ENCODE data around the gene RAI2. TPM values are rescaled to one million over a fixed set of nuclear protein-coding genes. Genes with fewer than 3 reads are reported as not detected.

The RAI2 gene
- 10 to 100 TPM in 2 of 12 donors, 1 to 10 TPM in 9, not detected in 1; 7.2 to 14.8 (median 9.1) TPM for polyA plus RNA-seq (ENCODE audit: insufficient read length in 12 of 12)
- long read RNA-seq, donor 1, partial matches to known transcripts: 0 of 3 reads
- long read RNA-seq, donor 1, other reads (novel, unspliced or antisense): 0 of 3 reads
- long read RNA-seq, donor 2, partial matches to known transcripts: 0 of 2 reads
- long read RNA-seq, donor 2, other reads (novel, unspliced or antisense): 0 of 2 reads
- long read RNA-seq, donor 3: 0 reads
- long read RNA-seq, donor 4: 0 reads
- long read RNA-seq, donor 5: 0 reads
- long read RNA-seq, donor 6: 0 reads
- long read RNA-seq, donor 7: 0 reads
- long read RNA-seq, donor 8: 0 reads
- long read RNA-seq, donor 9: 0 reads
- long read RNA-seq, donor 10, partial matches to known transcripts: 0 of 2 reads
- long read RNA-seq, donor 10, other reads (novel, unspliced or antisense): 0 of 2 reads
- long read RNA-seq, donor 11, partial matches to known transcripts: 0 of 1 reads
- long read RNA-seq, donor 11, other reads (novel, unspliced or antisense): 0 of 1 reads

DNA sequence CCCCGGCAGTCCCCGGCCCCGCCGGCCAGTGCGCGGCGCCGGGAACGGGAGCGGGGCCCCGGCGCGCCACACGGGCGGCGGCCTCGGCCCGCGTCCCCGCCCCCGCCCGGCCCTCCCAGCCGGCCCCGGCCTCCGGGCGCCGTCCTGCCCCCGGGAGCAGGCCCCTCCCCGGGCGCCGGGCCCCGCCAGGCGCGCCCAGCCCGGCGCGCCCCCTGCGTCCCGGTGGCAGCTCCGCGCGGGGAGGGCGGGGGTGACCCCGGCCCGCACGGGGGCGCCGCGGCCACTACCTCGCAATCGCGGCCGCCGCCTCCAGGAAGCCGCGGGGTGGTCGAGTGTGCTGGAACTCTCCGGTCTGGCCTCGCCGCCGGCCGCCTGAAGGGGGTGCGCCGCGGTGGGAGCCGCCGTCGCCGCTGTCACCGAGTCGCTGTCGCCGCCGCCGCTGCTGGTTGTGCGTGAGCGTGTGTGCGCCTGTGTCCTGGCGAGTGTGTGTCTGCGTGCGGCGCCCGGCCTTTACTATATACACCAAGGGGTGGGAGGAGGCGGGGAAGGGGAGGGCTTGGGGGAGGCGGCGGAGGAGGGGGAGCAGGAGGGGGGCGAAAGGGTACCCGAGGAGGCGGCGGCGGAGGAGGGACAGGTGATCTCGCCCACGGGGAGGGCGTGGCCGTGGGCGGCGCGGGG is at the start of gene RAI2:
Gene RAI2, minus strand, starts transcription at position 488 of the 678 bp plus-strand sequence. CDS start 59,288 bp downstream, outside the sequence.
- no peak for DNase-seq

DNA sequence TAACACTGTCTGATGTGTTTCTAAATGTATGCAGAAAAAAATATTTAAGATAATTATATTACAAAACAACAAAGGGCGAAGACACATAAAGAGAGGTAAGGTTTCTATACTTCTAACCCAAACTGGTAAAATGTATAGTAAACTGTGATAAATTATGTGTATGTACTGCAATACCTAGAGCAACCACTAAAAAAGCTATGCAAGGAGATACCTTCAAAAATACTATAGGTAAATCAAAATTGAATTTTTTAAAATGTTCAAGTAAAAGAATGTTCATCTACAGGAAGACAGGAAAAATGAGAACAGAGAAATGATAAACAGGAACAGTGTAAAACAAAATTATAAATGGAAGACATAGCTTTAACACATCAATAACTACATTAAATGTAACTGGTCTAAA is 27.3 kb upstream of the RAI2 start:
- DNase-seq: no peak

DNA sequence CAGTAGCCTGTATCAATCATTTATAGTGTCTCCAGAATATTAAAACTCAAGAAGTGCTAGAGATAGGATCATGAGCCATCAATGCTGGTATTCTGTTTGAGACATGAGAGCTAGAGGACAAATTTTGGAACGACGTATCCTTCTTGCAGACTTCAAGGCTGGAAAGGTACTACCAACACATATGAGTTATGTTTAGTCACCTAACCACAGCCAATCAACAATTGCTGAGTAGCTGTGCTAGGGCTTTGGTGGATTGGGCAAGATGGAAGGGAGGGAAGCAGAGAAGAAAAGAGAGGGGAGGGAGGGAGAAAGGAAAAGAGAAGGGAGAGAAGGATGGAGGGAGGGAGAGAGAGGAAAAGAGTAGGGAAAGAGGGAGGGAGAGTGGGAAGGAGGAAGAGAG is 21.6 kb upstream of the RAI2 start:
- no peak for DNase-seq

DNA sequence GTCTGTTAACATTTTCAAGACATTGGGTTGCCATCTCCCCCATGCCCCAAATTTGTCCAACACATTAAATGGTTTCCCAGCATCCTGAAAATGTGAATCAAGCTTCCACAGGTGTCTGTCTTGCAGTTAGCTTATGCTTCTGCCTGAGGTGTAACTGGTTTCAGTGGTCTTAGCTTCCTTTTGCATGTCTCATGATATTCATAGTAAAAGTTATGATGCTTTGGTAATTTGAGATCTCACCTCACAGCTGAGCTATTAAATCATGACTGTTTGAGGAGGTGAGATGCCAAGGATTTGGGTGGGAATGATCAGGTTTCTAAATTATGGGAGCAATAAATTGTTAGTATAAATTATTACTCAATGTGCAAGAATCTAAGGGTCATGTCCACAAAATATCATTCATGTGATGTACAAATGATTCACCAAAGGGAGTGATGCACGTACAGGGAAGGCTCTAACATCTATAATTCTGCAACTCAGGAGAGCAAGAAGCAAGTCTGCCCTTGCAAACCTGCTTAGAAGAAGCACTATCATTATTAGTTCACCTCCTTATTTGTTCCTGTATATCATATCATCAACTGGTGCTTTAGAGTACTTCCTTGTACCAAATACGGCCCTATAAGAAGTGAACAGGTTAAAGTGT is 17.1 kb upstream of the RAI2 start:
- no peak for DNase-seq

DNA sequence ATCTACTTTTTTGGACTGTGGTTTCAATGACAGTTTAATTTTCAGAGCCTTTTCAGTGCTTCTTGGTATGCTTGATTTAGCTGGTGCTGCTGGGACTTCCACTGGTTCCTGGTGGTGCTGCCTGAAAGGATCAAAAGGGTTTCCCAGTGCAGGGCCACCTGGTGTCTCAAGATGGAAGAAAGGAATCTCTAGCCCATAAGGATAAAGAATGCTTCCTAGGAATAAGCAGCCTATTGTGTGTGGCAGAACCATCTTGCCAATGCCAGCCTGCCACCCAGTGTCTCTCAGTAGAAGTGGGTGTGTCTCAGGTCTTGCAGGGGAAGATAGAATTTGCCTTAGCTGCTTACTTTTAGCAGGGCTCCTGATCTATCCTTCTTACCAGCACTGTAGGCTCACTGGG is 15.0 kb upstream of the RAI2 start:
- DNase-seq: no peak

DNA sequence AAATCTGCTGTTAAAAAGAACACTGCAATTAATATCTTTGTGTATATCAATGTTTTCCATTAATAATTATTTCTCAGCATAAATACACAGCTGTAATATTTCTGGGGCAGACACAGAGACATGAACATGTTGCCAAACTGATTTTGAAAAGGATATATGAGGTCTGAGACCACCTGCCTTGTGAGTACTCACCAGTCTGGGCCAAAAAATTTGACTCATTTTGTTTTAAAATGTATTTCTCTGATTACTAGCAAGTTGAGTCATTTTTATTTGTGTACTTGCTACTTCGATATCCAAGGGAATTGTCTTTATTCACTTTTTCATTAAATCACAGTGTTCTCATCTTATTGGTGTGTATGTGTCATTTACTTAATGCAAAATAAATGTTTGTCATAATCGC is 8.5 kb upstream of the RAI2 start:
- no peak for DNase-seq

DNA sequence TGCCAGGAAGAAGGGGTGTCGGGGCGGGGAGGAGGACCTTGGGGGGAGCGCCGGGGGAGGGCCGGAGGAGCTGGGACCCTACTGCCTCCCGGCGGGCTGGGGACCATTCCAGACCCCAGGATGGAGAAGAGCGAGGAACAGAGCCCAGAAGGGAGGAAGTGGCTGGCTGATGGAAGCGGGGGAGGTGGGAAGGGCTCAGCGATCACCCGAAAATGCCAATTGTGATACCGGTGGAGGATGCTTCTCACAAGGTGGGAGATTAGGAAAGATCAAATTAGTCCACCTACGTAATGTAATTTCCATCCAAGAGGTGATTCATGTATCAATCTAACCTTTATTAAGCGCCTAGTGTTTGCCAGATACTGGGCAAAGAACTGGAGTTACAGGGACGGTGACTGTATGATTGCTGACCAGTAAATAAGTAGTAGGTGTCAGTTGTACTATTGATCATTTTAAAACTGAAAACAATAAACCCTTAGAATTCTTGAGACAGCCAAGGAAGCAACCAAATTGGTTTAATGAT is 452 bp upstream of the RAI2 start:
- no peak for DNase-seq

DNA sequence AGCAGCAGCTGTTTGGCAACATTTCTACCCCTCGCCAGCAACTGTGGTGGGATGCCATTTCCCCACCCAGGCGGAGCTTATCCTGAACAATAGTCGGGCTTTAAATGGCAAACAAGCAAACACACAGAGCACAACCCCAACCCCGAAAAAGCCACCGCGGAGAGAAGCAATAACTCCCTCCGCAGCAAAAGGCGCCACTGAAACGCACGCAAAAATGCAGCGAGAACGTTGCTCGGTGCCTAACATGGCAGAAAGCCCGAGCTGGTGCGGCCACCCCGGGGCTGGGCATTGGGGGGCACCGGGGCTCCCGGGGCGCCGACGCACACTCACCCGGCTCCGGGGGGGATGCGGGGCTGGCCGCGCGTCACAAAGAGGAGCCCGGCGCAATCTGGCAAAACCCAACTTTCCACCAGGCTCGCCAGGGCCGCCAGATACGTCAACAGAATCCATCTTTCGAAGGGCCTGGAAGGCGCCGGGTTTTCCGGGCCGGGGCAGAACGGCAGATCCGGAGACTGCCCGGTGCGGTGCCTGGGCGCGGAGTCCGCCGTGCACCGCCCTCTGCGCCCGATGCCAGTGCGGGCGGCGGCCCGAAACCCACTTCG is 818 bp downstream of the RAI2 start:
- DNase-seq: no peak

DNA sequence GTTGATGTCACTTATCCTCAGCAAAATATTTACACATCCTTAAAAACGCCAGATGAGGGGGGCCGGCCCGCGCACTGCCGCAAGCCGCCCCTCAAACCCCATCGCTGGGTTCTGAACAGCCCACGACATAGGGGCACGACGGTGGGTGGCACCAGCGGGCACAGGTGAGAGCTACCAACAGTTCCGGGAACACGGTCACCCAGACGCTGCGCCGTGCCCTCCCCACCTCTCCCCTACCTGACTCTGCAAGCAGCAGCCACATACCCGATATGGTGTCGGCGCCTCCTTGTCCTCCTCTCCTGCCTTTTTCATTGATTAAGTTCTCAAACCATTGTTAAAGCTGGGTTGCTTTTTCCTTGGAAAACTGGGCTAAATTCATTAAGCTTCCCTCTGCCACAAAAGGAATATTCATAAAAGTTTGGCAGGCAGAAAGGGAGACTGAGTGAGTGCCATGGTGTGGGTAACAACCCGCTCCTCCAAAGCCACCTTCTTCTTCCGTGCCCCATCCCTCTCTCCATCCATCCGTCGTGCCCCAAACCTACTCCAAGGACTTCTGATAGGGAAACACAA is 1.4 kb downstream of the RAI2 start:
- no peak for DNase-seq

DNA sequence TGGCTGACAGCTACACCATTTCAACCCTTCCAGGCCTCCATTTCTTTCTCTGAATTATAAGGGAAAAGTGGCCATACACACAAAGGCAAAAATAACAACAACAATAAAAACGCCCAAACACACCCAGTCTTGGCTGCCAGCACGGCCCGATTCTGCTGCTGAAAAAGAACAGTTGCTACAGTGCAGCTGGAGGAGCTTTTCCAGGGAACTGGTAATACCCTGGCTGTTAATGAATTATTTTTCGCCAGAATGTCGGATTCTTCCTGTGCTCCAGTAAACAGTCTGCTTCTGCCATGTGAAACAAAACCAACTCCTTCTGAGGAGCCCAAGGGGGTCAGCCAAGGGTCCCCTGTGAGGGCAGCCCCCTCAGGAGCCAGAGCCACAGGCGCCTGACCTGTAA is 6.6 kb downstream of the RAI2 start:
- DNase-seq: no peak

DNA sequence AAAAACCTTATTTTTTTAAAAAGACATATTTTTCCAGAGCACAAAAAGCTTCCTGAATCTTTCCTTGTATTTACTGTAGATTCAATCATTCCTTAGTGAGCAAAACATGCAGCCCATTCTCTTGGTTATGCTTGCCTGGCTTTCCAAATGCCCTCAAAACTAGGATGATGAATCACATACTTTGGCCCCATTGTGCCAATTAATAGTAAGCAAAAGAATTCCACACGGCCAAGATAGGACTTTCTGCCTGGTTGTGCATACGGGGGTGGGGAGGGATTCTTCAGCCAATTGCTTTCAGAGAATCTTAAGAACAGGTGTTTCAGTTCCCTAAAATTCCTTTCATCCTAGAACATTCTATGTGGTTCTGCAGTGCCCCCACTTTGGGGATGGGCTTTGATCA is 7.0 kb downstream of the RAI2 start:
- no peak for DNase-seq

DNA sequence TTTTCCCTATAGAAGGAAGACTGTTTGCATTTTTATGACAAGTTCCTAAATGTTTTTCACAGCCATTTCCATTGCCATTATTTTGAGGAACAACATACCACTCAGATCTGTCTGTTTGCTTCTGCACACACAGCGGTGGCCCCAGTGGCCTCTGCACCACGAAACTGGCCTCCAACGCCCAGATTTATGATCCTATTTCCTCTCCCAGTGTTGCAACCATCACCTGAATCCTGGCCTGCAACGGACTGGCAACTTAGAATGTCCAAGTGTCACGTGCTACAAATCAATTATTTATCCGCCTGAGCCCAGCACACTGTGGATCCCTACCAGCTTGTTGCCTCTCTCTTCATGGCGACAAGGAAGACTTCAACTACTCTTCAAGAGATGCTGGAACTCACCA is 9.2 kb downstream of the RAI2 start:
- DNase-seq: no peak

DNA sequence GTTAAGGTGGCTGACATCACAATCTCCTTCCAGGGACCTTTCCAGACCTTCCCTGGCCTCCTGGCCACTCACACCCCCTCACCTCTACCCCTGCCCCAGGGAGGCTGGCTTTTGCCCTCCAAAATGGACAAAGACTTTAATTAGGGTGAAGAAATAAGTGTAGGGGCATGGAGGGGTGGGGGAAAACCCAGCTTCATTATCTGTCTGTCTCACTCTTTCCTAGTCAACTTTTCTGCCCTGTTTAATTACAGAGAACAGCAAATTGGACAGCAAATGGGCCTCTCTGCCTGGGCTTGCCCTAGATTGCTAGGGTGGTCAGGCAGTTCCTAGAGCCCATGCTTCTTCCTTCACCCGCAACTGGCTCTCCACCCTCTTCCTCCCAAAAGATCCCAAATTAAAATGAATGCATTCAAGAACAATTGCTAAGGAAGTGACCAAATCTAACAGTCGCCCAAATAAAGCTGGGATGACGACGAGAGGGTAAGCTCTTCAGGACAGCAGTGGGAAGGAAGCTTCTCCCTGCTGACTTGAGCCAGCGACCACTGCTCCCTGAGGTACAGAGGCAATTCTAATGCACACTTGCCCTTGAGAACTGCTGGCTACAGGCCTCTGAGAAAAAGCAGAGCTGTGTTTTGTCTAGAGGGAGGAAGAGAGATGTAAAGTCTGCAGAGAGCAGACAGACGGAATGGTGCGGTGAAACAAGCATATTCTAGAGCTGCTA is 12.4 kb downstream of the RAI2 start:
- DNase-seq: no peak

DNA sequence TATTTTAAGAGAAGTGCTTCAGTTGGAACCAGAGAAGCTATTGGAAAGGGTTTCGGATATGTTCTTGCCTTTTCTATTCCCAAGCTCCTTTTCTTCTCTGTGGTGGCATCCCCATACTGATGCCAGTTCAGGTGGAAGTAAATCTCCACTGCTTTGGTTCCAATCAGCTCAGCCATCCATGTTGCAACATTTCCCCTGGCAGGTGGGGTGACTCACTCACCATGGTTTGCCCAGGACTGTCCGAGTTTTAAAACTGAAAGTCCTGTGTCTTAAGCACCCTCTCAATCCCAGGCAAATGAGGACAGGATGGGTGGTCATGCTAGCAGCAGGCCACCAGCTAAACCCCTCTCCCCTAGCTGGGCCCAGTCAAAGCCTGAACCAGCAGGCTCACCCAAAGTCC is 15.1 kb downstream of the RAI2 start:
- no peak for DNase-seq

DNA sequence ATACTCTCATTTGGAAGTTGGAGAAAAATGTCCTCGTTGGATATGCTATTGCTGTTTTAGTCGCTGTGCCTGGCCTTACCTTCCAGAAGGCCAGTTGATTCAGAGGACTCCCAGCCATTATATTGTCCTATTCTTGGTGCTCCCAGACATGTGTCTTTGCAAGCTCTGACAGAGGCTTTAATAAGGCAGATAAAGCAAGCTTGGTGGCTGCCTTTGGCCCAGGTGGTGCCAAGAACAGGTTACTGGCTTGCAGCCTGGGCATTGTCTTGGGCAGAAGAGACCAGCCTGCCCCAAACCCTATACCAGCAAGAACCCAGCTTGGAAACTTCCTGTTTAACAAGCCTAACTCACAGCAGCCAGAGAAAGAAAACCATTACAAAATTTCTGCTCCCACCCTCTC is 16.9 kb downstream of the RAI2 start:
- DNase-seq: no peak

DNA sequence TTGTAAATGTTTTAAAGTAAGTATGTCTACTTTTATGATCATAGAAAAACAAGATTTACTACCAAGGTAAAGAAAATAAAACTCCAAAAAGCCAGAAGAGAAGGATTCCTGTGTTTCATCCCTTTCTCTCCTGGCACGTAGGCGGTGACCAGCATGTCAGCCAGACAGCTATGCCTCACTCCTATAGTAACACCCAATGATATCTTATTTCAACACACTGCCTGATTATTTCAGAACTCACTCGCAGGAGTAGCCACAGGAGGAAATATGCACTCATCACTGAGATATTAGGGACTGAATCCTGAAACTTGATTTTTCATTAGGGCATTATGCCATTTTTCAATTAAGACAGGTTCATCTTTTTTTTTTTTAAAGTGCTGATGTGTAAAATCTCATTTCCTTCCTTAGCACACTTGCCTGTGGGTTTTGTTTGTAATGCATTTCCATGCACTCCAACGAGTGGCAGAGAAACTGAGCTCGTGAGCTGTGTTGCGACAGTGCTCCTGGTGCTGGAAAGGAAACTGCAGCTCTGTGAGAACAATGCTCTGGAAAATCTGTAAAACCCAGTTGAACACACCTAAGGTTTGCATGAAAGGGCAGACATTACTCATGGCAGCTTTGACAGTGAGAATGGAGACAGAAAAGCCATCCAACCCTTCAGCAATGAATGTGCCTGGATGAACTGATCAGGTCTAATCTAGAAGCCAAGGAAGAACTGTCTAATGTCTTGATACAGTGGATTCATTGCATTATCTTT is 18.2 kb downstream of the RAI2 start:
- no peak for DNase-seq

DNA sequence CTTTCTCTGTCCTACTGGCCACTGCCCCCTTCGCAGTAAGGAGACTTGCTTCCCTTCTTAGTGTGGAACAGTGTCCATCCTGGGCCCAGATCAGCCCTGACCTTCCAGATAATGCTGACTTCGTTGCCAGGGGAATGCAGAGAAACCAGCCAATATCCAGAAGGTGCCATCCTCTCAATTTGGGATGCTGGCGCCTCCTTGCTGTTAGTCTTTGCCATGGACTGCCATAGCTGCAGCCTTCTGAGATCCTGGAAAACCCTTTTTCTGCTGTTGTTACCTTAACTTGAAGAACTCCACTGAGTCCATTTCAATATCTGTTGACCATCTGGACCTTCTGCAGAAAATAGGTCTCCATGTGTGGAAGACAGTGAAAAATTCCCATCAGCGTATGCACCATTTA is 21.8 kb downstream of the RAI2 start:
- DNase-seq: no peak

DNA sequence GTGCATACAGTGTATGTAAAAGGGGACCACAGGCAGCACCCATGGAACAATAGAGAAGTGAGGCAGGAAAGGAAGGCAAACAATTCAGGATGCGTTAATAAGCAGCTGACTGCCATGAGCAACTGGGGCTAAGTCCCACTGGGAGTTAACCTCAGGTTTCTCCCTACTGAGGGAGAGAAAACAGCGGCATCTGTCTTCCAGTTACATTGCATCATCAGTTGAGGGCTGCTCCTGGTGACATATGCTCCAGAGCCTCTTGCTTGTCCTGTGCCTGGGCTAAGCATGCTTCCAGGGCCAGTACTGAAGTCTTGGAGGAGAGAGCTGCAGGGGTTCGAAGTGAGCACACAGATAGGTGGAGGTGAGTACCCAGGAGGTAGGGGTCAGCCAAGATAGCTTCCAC is 24.3 kb downstream of the RAI2 start:
- DNase-seq: no peak

DNA sequence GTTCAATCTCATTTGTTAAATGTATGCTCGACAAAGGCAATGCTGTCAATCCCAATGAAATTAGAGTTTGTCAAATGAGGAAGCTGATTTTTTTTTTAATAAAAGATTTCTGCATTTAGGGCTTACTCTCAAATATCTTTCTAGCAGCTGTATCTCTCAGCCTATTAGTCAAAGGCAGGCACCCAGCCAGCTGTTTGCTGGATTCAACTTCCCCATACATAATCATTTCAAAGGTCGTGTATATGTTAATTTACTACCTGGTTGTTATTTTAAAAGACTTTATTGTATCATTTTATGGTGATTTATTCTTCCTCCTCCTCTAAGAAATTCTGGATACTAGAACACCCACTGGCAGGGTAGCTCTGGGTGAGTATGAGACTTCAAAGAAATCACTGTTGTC is 27.1 kb downstream of the RAI2 start:
- no peak for DNase-seq

DNA sequence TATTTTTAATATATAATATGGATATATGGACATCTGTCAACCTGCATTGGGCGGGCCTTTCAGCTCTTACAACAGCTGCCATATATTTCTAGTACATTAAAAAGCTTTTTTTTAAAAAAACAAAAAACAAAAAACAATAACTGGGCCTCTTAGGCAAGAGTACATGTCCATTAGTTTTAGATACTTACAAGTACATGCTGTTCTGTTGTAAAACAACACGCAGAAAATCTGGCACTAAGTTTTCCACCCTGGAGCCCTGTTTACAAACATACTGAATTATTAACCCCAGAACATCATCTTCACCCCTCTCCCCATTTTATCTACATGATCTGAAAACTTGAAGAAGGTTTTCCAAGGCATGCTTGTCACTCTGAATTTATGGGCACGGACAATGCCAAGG is 29.8 kb downstream of the RAI2 start:
- DNase-seq: no peak

Data from muscle of arm (tissue), 14 donors.